IPS-18c (cell line): ENCODE results near the gene INPP5J.
A peak's percentile ranks its signal among the peaks of the same experiment; 100 is the strongest.
"Not testable (repeated sequence)": the region's sequence is repeated elsewhere in the genome, so short reads cannot be mapped to it uniquely, and the experiment has no call there.

Experiments
- H3K4me3 ChIP-seq: 2 replicates; pipeline ENCODE4 v1.7.0; 2013; ENCODE audit warnings: low read depth, mild to moderate bottlenecking, low read length, moderate library complexity; ENCODE audit not compliant: insufficient read depth
- H3K9me3 ChIP-seq: one replicate; pipeline ENCODE4 v1.6.1; 2013; ENCODE audit warnings: mild to moderate bottlenecking, low read length, moderate library complexity; ENCODE audit not compliant: control insufficient read depth, insufficient read depth

The INPP5J gene

GRCh38 chr22:31112547-31113091, 10.1 kb upstream of the INPP5J start:
- not testable (repeated sequence) for H3K9me3 ChIP-seq, H3K4me3 ChIP-seq

GRCh38 chr22:31118046-31118820, 4.5 kb upstream of the INPP5J start:
- Histone ChIP-seq H3K4me3 (no peak overlapping the region), H3K9me3 (no peaks in the 10 kb centered on the region)

- Histone ChIP-seq H3K4me3 (no peak overlapping the region), H3K9me3 (no peaks in the 10 kb centered on the region)
Observed at GRCh38 chr22:31119026-31119717, 3.6 kb upstream of the INPP5J start.

GRCh38 chr22:31120230-31120629, 2.5 kb upstream of the INPP5J start:
- H3K9me3 ChIP-seq = no peaks in the 10 kb centered on the region

GRCh38 chr22:31120642-31121041, 2.1 kb upstream of the INPP5J start:
- Histone ChIP-seq H3K4me3 (no peak overlapping the region), H3K9me3 (no peaks in the 10 kb centered on the region)

More at GRCh38 chr22:31120230-31120629, 2.5 kb upstream of the INPP5J start:
- no peak overlapping the region; the same call in 1 of the 2 replicates for H3K4me3 ChIP-seq

GRCh38 chr22:31121403-31121802, 1.4 kb upstream of the INPP5J start:
- no peak overlapping the region for H3K4me3 ChIP-seq
- H3K9me3 ChIP-seq = no peaks in the 10 kb centered on the region

GRCh38 chr22:31122196-31122531, 602 bp upstream of the INPP5J start:
- no peak overlapping the region for H3K4me3 ChIP-seq
- H3K9me3 ChIP-seq = no peaks in the 10 kb centered on the region

GRCh38 chr22:31123292-31123602, 481 bp downstream of the INPP5J start:
- H3K9me3 ChIP-seq = no peaks in the 10 kb centered on the region
- H3K4me3 ChIP-seq = peak overlapping the region; percentile 57

GRCh38 chr22:31124290-31124689, 1.5 kb downstream of the INPP5J start:
- Histone ChIP-seq H3K4me3 (no peak overlapping the region), H3K9me3 (no peaks in the 10 kb centered on the region)

- H3K9me3 ChIP-seq = no peaks in the 10 kb centered on the region
Observed at GRCh38 chr22:31124811-31125465, 2.2 kb downstream of the INPP5J start.

GRCh38 chr22:31125521-31126117, 2.9 kb downstream of the INPP5J start:
- Histone ChIP-seq H3K9me3 (no peaks in the 10 kb centered on the region), H3K4me3 (no peak overlapping the region)

More at GRCh38 chr22:31124811-31125465, 2.2 kb downstream of the INPP5J start:
- H3K4me3 ChIP-seq = no peak overlapping the region

GRCh38 chr22:31126128-31126868, 3.5 kb downstream of the INPP5J start:
- Histone ChIP-seq H3K9me3 (no peaks in the 10 kb centered on the region), H3K4me3 (no peak overlapping the region)

- Histone ChIP-seq H3K9me3 (no peaks in the 10 kb centered on the region), H3K4me3 (no peak overlapping the region)
Observed at GRCh38 chr22:31126869-31127175, 4.1 kb downstream of the INPP5J start.

- H3K9me3 ChIP-seq = no peaks in the 10 kb centered on the region
- peak overlapping the region; percentile 20; the same call in 1 of the 2 replicates for H3K4me3 ChIP-seq
Observed at GRCh38 chr22:31127181-31127772, 4.5 kb downstream of the INPP5J start.

GRCh38 chr22:31128156-31128555, 5.4 kb downstream of the INPP5J start:
- peaks cover 2% of the 10 kb centered on the region for H3K9me3 ChIP-seq
- H3K4me3 ChIP-seq = no peak overlapping the region

GRCh38 chr22:31130873-31131272, 8.1 kb downstream of the INPP5J start:
- Histone ChIP-seq H3K4me3 (no peak overlapping the region), H3K9me3 (peaks cover 2% of the 10 kb centered on the region)

GRCh38 chr22:31133911-31134310, 11.1 kb downstream of the INPP5J start:
- H3K9me3 ChIP-seq = peaks cover 2% of the 10 kb centered on the region
- H3K4me3 ChIP-seq = no peak overlapping the region
